Muscle of back (tissue), 11 donors: ENCODE measurements around the gene TMEM163. TPM values are rescaled to one million over a fixed set of nuclear protein-coding genes. Genes with fewer than 3 reads are reported as not detected.
A peak's percentile ranks its signal among the peaks of the same experiment; 100 is the strongest.
"Not testable (repeated sequence)": the region's sequence is repeated elsewhere in the genome, so short reads cannot be mapped to it uniquely, and the experiment has no call there.

Experiments
- DNase-seq, 3 donors: peaks; one replicate each; pipeline versions ENCODE4 v3.0.0 to v3.0.0-alpha.2; 2013
- polyA plus RNA-seq, 10 donors: library from polyadenylated mRNA; unstranded; fragments of 120-200 nt; gene quantifications; one replicate each; pipeline ENCODE4 v1.2.1, GENCODE V29; 2013; ENCODE audit not compliant: insufficient read length in 10 of 10

The TMEM163 gene
- polyA plus RNA-seq, 10 donors, result 0.67 to 2.2 (median 0.96) TPM

GRCh38 chr2:134536296-134536695 lies 182.5 kb downstream of the TMEM163 start:
- DNase-seq, result no peak

DNA sequence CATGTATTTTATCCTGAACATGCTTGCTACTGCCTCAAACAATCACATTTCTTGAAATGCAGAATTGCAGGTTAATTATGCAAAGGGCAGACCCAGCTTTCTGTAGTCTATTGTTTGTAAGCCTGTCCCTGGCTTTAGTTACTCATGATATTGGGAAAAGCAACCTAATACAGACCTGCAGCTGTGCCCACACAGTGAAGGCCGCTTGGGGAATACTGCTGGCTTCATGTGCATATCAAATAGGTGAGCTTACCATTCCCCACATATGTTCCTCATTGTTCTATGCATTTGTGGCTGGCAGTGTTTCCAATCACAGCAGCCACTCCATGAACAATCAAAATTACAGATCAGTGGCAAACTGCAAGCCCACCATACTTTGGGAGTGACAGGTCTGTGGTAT lies 186.3 kb downstream of the TMEM163 start:
- DNase-seq, result no peak

DNA sequence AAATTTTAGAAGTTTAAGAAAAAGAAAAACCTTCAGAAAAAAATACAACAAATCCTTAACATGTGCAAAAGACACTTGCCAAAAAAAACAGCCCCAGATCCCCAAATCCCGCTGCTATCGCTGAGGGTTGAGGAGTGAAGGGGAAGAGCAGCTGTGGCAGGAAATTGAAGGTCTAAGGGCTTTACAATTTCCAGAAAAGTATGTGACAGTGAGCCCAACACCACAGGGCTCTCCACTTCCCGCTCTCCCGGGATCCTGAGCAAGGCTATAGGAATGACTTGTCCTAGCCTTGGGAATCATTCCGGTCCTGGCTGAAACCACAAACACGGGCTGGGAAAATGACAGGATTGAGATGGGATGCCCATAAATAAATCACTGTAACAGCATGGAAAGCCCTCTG lies 191.4 kb downstream of the TMEM163 start:
- DNase-seq, result peak; percentile 14 to 52 (median 15)

- DNase-seq, result no peak
Measured at GRCh38 chr2:134522496-134523455, 196.0 kb downstream of the TMEM163 start.

GRCh38 chr2:134518101-134518500 lies 200.7 kb downstream of the TMEM163 start:
- DNase-seq, result no peak

DNA sequence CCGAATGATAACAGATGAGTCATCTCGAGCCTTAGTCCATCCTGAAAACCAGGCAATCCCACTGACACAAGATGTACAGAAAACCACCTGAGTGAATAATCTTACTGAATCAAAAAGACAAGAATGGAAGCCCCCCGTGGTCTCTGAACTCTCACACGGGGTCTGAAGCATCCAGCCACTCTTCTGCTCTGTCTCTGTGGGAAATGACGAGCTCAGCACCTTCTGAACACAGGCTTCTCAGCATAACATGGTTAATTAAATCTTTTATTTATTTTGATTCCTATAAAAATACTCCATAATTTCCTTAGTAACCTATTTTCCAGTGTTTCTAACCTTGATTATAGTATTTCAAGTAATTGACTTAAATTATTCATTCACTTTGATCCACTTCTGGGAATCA lies 203.7 kb downstream of the TMEM163 start:
- no peak for DNase-seq

DNA sequence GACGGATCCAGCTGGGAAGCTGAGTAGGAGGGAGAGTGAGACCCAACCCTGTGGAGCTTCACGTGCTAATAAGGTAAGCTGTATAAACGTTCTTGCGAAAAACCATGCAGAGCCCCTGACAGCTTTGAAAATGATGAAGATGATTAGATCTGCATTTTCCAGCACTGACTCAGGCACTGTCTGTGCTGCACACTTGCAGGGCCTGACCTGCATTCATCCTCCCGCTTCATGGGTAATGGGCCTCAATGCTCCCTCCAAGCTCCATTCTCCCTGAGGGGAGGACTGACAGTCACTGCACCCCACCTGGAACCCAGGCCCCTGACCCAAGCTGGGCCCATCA lies 205.4 kb downstream of the TMEM163 start:
- DNase-seq, result no peak

DNA sequence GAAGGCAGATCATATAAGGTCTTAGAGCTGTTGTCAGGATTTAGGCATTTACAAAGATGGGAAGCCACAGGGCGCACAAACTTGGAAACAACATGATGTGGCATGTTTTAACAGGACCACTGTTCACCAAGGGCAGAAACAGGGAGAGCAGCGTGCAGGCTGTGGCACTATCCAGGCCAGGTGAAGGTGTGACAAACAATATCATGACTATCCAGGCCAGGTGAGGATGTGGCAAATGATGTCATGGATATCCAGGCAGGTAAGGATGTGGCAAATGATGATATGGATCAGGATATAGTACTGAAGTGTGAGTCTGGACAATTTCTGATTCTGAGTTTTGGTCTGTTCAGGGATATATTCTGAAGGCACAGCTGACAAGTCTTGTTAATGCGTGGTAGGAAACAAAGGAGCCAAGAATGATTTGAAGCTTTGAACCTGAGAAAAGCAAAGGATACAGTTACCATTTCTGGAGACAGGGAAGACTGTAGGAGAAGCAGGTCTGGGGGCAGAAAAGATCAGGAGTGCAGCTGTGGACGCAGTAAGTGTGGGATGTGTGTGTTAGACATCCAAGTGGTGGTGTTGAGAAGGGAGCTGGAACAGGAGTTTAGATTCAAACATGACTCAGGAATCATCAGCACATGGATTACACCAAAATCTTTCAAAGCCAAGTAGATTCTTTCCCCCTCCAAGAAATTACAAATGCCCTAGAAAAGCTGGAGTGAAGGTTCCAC lies 205.9 kb downstream of the TMEM163 start:
- DNase-seq, result no peak

DNA sequence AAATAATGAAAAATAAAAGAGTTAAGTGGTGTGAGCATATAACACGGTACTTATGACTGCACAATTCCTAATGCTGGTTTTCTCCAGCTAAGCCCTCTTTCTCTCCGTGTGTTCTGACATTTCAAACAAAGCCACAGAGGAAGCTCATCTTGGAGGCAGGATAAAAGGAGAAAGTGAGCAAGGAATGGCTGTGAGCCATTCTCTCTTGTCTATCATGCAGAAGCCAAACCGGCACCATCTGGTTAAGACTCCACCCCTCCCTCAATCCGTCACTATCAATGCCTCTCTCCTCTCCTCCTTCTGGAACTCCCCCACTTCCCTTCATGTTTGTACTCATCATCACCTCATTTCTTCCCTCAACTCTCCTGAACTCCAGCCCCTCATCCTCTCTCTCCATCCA lies 210.4 kb downstream of the TMEM163 start:
- no peak for DNase-seq

DNA sequence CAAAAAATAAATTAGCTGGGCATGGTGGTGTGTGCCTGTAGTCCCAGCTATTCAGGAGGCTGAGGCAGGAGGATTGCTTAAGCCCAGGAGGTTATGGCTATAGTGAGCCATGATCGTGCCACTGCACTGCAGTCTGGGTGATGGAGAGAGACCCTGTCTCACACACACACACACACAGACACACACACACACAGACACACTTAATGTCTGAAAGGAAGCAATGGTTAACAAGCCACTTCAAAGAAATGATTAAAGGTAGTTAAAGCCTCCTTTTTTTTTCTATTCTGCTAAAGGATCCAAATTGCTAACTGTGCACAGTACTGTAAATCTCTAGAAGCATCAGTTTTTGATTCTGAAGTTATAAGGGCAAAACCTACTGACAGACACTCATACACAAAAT lies 211.1 kb downstream of the TMEM163 start:
- DNase-seq, result no peak

- not testable (repeated sequence) for DNase-seq
Measured at GRCh38 chr2:134507159-134507558, 211.6 kb downstream of the TMEM163 start.

DNA sequence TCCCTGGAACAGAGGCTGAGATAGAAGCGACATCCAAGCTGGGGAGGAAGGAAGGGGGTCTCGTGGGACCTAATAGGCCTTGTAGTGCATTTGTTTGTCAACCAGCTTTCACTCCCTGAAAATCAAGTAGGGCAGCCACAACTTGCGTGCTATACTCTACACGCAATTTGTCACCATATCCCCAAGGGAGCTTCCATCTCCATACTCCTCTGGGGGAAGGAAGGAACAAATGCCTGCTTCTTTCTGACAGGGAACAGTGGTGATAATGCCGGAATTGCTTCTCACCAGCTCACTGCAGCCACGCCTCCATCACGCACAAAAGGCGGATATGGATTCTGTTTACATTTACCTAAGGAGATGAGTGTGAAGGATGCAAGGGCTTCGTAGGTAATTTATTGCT lies 213.4 kb downstream of the TMEM163 start:
- no peak for DNase-seq

DNA sequence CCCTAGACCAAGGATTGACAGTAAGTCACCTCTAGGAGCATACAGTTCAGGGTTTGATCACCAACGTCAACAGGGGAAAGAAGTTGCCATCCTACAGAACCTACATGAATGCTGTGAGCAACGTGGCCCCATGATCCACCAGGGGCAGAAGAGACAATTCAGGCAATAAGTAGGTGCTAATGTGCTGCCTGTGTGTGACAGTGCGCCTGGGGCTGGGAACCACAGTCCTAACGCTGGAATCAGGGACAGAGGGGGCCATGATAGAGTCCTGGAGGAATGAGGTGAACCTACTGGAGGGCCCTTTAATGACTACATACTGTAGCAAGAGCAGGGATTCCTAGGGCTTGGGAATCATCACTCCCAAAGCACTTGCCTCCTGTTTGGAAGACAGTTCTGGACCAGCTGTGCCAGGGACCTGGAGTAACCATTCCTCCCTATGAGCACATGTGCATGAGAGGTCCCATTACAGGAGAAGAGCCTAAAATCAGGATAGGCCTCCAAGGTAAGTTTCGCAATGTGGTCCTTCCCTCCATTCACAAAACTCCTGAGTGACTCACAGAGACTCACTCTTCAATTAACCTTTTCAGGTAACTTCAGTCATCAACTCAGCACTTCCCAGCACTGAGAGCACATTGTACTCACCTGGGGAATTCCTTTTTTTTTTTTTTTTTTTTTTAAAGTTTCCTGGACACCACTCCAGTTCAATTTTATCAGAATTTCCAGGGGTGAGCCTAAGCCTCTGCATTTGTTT lies 214.0 kb downstream of the TMEM163 start:
- DNase-seq, result no peak

DNA sequence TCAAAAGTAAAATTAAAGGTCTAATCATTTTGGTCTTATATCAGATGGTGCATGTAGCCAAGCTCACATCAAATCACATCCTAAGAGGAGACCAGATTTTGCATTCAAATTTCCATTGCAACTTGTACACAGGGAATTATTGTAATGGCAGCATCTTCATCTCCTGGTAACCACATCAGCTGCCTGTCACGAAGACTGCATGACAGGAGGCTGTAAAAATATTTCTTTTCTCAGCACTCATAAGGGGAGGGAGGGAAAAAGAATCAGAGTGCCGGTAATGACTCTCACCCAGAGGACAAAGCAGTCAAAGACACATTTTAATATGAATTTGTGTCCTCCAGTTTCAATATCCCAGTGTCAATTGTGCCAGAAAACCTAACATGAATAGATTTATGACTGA lies 216.7 kb downstream of the TMEM163 start:
- DNase-seq, result no peak

DNA sequence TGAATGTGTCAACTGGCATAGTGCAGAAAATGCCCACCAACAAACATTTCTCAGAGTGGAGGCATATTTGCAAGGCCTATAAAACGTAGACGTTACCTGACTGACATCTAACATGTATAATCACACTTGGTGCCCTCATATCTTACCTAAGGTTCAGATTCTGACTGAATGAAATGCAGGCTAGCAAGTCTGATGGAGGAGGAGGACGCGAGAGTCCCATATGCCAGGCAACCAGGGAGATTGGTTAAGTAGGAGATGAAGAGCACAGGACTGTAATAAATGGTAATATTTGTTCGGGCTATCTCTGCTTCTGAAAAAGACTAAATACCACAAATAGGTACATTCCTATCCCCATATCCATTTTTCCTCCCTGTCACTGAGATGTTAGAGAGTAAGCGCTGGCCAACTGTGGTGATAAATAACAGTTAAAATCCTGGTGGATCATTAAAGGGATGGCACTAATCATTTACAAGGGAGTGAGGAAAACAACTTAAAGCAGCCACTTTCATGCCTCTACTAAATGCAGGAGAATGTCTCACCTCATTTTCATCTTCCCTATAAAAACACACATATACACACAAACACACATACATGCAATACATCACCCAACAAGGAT lies 217.2 kb downstream of the TMEM163 start:
- no peak for DNase-seq

- DNase-seq, result no peak
Measured at GRCh38 chr2:134500211-134500935, 218.4 kb downstream of the TMEM163 start.

DNA sequence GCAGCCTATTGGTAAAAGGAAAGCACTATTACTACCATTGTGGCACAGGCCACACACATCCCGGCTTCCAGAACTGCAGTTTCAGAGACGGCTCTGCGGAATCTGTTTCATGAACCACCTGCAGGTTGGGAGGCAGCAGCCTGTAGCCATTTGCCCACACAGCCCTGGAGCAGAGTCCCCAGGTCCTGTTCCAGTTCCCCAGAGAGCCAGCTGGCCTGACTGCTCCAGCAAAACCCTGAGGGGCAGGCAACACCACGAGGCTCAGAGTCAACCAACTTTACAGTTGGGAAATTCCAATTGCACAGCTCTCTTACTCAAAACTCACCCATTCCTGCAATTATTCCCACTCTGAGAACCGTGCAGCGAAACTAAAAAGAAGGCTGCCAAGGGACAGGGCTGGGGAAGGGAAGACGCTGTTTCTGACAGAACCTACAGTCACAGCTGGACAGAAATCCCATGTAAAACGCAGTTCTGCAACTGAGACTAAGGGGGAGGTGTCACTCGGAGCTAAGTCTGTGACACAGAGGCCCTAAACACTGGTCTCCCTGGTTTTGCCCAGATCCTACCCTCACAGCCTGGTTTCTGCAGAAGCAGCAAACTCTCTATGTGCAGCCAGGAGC lies 219.4 kb downstream of the TMEM163 start:
- peak in 1 of 3 donors; percentile 42 for DNase-seq

DNA sequence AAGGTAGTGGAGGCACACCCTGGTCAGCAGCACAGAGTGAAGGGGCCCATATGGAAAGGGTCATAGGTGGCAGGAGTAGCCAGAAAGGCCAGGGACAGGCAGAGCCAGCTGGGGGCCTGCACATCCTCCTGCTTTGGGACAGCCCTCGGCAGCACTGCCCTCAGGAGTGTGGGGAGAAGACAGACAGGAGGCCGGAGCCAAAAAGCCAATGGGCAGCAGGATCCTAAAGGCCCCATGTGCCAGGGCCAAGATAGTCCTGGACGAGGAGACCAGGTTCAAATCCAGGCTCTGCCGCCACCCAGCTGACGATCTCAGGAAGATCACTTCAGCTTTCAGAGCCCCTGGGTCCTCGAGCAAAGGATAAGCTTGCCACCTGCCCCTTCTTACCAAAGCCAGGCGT lies 220.1 kb downstream of the TMEM163 start:
- no peak for DNase-seq

GRCh38 chr2:134493797-134494196 lies 225.0 kb downstream of the TMEM163 start:
- DNase-seq, result no peak

DNA sequence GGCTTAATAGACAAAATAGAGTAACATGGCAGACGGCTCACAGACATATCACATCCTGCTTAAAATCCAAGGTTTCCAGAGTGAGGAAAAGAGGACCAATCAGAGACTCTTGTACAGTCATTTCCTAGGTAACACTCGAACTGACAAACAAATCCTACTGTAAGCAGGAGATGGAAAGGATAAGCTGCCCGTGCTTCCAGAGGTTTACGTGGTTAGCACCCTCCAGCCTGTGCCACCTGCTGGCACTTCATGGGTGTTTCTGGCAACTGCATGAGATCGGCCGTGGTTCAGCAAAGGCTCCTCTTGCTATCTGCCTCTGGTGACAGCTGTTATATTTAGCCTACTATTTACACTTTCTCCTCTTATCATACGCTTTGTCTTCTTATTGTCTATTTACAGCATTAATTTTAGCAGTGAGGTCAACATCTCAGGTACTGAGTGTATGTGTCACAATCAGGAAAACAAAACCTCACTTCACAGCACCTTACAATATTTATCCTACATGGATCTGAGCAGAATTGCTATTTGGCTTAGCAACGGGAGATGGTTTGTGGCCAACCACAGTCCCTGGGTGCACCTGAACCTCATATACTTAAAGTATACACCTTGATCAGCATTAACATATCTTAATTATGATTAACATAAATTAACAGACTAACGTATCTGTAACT lies 226.9 kb downstream of the TMEM163 start:
- DNase-seq, result no peak
